LNCAP (cell line): ENCODE data around the gene KIF17.

Source experiments
- CTCF ChIP-seq: fragments of 450-650 bp; IDR thresholded peaks from 2 replicates; pipeline ENCODE4 v1.5.1; 2017; ENCODE audit warnings: mild to moderate bottlenecking

The KIF17 gene

GRCh38 chr1:20681999-20682398, 35.8 kb downstream of the KIF17 start:
- TF ChIP-seq CTCF = no peak

- no peak for TF ChIP-seq CTCF
These were observed 37.5 kb downstream of the KIF17 start for GRCh38 chr1:20680269-20680668.

GRCh38 chr1:20678599-20678998, 39.2 kb downstream of the KIF17 start:
- no peak for TF ChIP-seq CTCF

GRCh38 chr1:20672265-20672632, 45.6 kb downstream of the KIF17 start:
- TF ChIP-seq CTCF = no peak

GRCh38 chr1:20670936-20671335, 46.9 kb downstream of the KIF17 start:
- no peak for TF ChIP-seq CTCF

GRCh38 chr1:20668581-20668980, 49.2 kb downstream of the KIF17 start:
- no peak for TF ChIP-seq CTCF

GRCh38 chr1:20666804-20667203, 51.0 kb downstream of the KIF17 start:
- TF ChIP-seq CTCF = no peak

- no peak for TF ChIP-seq CTCF
These were observed 51.7 kb downstream of the KIF17 start for GRCh38 chr1:20666146-20666545.
